Gastrocnemius medialis (tissue), 4 donors: ENCODE data around the gene TMC8. TPM values are rescaled to one million over a fixed set of nuclear protein-coding genes. Genes with fewer than 3 reads are reported as not detected.

Source experiments
- ATAC-seq, 2 donors: fragments of 150-250 bp; one replicate each; pipeline ENCODE4 v1.9.1; 2016
- DNase-seq, 2 donors: peaks; one replicate each; pipeline ENCODE4 v3.0.0-alpha.2; 2019
- H3K27ac ChIP-seq, 4 donors: fragments of 200-600 bp; sonication (generic); 1 replicate in 1 of 4; 2 replicates in 3 of 4; pipeline ENCODE4 v1.5.1; 2016 to 2018; ENCODE audit warnings: mild to moderate bottlenecking in 2 of 4, moderate library complexity in 1 of 4
- H3K27me3 ChIP-seq, 3 donors: fragments of 200-600 bp; sonication (generic) in 2 of 3; 1 replicate in 1 of 3; 2 replicates in 2 of 3; pipeline versions ENCODE4 v1.5.1 to v1.6.0; 2016 to 2019; ENCODE audit warnings: mild to moderate bottlenecking in 1 of 3, moderate library complexity in 1 of 3
- H3K36me3 ChIP-seq, 2 donors: fragments of 200-600 bp; sonication (generic) in 1 of 2; one replicate each; pipeline ENCODE4 v1.5.1; 2017 to 2018
- H3K4me1 ChIP-seq, 2 donors: fragments of 200-600 bp; sonication (generic) in 1 of 2; one replicate each; pipeline ENCODE4 v1.5.1; 2016 to 2017; ENCODE audit warnings: mild to moderate bottlenecking in 2 of 2
- H3K4me3 ChIP-seq, 4 donors: fragments of 200-600 bp; sonication (generic) in 3 of 4; 1 replicate in 1 of 4; 2 replicates in 3 of 4; pipeline ENCODE4 v1.5.1; 2016 to 2019; ENCODE audit warnings: mild to moderate bottlenecking in 2 of 4
- H3K9me3 ChIP-seq, 3 donors: fragments of 200-600 bp; sonication (generic) in 2 of 3; 1 replicate in 1 of 3; 2 replicates in 2 of 3; pipeline ENCODE4 v1.5.1; 2016 to 2019
- CTCF ChIP-seq, 5 experiments: fragments of 450-650 bp in 3 of 5; fragments of 200-600 bp in 2 of 5; sonication (generic) in 2 of 5; IDR thresholded peaks in 4 of 5; conservative IDR thresholded peaks in 1 of 5; 1 replicate in 4 of 5; 2 replicates in 1 of 5; pipeline ENCODE4 v1.5.1; 2016 to 2019; ENCODE audit warnings: antibody characterized with exemption in 5 of 5, mild to moderate bottlenecking in 3 of 5, moderate library complexity in 3 of 5
- POLR2A ChIP-seq, 2 donors: fragments of 450-650 bp; IDR thresholded peaks; one replicate each; pipeline ENCODE4 v1.6.1; 2017; ENCODE audit warnings: antibody characterized with exemption in 2 of 2, mild to moderate bottlenecking in 2 of 2, moderate library complexity in 2 of 2
- in situ Hi-C, 4 donors: fragments of 200-750 bp; cut with MboI; loops; one replicate each; pipeline versions ENCODE4 v1.15.0 to v1.8.0; 2017; ENCODE audit warnings: low sequenced_read_pairs in 4 of 4
- intact Hi-C: fragments of 100-400 bp; cut with DNase I; formaldehyde crosslinking; loops from one replicate; pipeline ENCODE4 v1.15.1; 2023; ENCODE audit warnings: low total_unique reads
- total RNA-seq, 4 donors: library from RNA; depleted of rRNA; stranded (reverse); fragments of >200 nt; gene quantifications; one replicate each; pipeline versions ENCODE4 v1.1.0 to v1.2.3, GENCODE V29; 2016

TMC8 gene
- total RNA-seq, 4 donors from 2014 or later: 0.18 to 1.6 (median 0.65) TPM; not detected in 1

GRCh38 chr17:78104540-78104941 is 26.0 kb upstream of the TMC8 start:
- in situ Hi-C loops: no loop called here
- peaks cover 0 to 52% of the 10 kb centered on the region in 2 donors for H3K36me3 ChIP-seq
- ATAC-seq: no peak
- peaks cover under 1 to 6% of the 10 kb centered on the region in 2 donors for H3K4me1 ChIP-seq
- H3K27ac ChIP-seq: no peak overlapping the region
- H3K4me3 ChIP-seq: no peak overlapping the region
- no peak for DNase-seq
- TF ChIP-seq POLR2A (IDR thresholded peaks at IDR 0.05): no peak
- no peak for TF ChIP-seq CTCF (IDR thresholded peaks at IDR 0.05 in 4 of 5, conservative IDR thresholded peaks at IDR 0.05 in 1 of 5)
- H3K9me3 ChIP-seq: no peaks in the 10 kb centered on the region
- intact Hi-C loops: no loop called here
- H3K27me3 ChIP-seq: no peaks in the 10 kb centered on the region

- DNase-seq (no peak), ATAC-seq (no peak)
- TF ChIP-seq CTCF (IDR thresholded peaks at IDR 0.05 in 4 of 5, conservative IDR thresholded peaks at IDR 0.05 in 1 of 5) (no peak), POLR2A (IDR thresholded peaks at IDR 0.05) (no peak)
- Histone ChIP-seq H3K27ac (no peak overlapping the region), H3K4me1 (peaks cover 6 to 12% of the 10 kb centered on the region in 2 donors), H3K9me3 (no peaks in the 10 kb centered on the region), H3K36me3 (peaks cover 0 to 46% of the 10 kb centered on the region in 2 donors), H3K4me3 (no peak overlapping the region), H3K27me3 (no peaks in the 10 kb centered on the region)
- intact Hi-C loops (no loop called here), in situ Hi-C loops (no loop called here)
Observed at GRCh38 chr17:78105101-78105500, 25.5 kb upstream of the TMC8 start.

- DNase-seq (no peak), ATAC-seq (no peak)
- Histone ChIP-seq H3K4me1 (peaks cover 10 to 13% of the 10 kb centered on the region in 2 donors), H3K36me3 (peaks cover 0 to 43% of the 10 kb centered on the region in 2 donors), H3K4me3 (no peak overlapping the region), H3K27ac (no peak overlapping the region), H3K27me3 (no peaks in the 10 kb centered on the region), H3K9me3 (no peaks in the 10 kb centered on the region)
- in situ Hi-C loops: no loop called here
- no peak for TF ChIP-seq POLR2A (IDR thresholded peaks at IDR 0.05)
- TF ChIP-seq CTCF (IDR thresholded peaks at IDR 0.05 in 4 of 5, conservative IDR thresholded peaks at IDR 0.05 in 1 of 5): no peak
- intact Hi-C loops: no loop called here
Observed at GRCh38 chr17:78105551-78105950, 25.0 kb upstream of the TMC8 start.

- Histone ChIP-seq H3K36me3 (peaks cover 0 to 43% of the 10 kb centered on the region in 2 donors), H3K27ac (no peak overlapping the region), H3K27me3 (no peaks in the 10 kb centered on the region), H3K4me1 (peaks cover 16 to 20% of the 10 kb centered on the region in 2 donors), H3K9me3 (no peaks in the 10 kb centered on the region), H3K4me3 (no peak overlapping the region)
- DNase-seq (no peak), ATAC-seq (no peak)
- no peak for TF ChIP-seq POLR2A (IDR thresholded peaks at IDR 0.05)
- TF ChIP-seq CTCF (IDR thresholded peaks at IDR 0.05 in 4 of 5, conservative IDR thresholded peaks at IDR 0.05 in 1 of 5): no peak
- intact Hi-C loops: no loop called here
- in situ Hi-C loops: no loop called here
Observed at GRCh38 chr17:78106211-78106610, 24.4 kb upstream of the TMC8 start.

GRCh38 chr17:78107457-78107856 is 23.1 kb upstream of the TMC8 start:
- in situ Hi-C loops: no loop called here
- H3K36me3 ChIP-seq: peaks cover 0 to 33% of the 10 kb centered on the region in 2 donors
- ATAC-seq (no peak), DNase-seq (no peak)
- H3K4me3 ChIP-seq: no peak overlapping the region
- H3K27me3 ChIP-seq: no peaks in the 10 kb centered on the region
- TF ChIP-seq POLR2A (IDR thresholded peaks at IDR 0.05): no peak
- no peak for TF ChIP-seq CTCF (IDR thresholded peaks at IDR 0.05 in 4 of 5, conservative IDR thresholded peaks at IDR 0.05 in 1 of 5)
- no peaks in the 10 kb centered on the region for H3K9me3 ChIP-seq
- peak overlapping the region in 1 of 4 donors; percentile 10 for H3K27ac ChIP-seq
- intact Hi-C loops: no loop called here
- H3K4me1 ChIP-seq: peaks cover 18 to 27% of the 10 kb centered on the region in 2 donors
